ENCODE results near the gene RASGRP1.

GRCh38 chr15:38464675-38465074 is 99.9 kb downstream of the RASGRP1 start:
- TF ChIP-seq GATA2 (IDR thresholded peaks at IDR 0.05; ENCODE audit: low read depth, low read length) (no peak), GATA3 (IDR thresholded peaks at IDR 0.05; ENCODE audit: low read depth, low read length) (no peak)
